Stimulated activated CD4-positive, alpha-beta T cell treated with anti-CD3 and anti-CD28 coated beads, Interleukin-12 subunit alpha, Interleukin-12 subunit beta, amount 100 ng/mL, for 4 hours (primary cell): ENCODE data around the gene PPAN.

Source experiments
- DNase-seq: peaks from one replicate; pipeline ENCODE4 v3.0.0-alpha.2; 2020

PPAN gene

GRCh38 chr19:10093295-10094186, 12.6 kb upstream of the PPAN start:
- DNase-seq = no peak

DNA sequence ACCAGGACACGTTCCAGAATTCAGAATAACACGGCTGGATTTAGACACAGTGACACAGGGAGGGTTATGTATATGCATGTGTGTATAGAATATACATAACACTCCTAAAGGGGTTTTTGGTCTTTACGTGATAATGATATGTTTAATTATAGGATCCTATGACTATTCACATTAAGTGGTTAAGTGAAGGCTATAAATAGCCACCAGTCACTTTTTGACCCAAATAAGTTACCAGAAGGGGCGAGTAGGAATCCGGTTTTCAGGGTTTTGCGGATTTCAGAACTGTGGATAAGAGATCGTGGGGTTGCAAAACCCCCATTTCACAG, 10.6 kb upstream of the PPAN start:
- no peak for DNase-seq

DNA sequence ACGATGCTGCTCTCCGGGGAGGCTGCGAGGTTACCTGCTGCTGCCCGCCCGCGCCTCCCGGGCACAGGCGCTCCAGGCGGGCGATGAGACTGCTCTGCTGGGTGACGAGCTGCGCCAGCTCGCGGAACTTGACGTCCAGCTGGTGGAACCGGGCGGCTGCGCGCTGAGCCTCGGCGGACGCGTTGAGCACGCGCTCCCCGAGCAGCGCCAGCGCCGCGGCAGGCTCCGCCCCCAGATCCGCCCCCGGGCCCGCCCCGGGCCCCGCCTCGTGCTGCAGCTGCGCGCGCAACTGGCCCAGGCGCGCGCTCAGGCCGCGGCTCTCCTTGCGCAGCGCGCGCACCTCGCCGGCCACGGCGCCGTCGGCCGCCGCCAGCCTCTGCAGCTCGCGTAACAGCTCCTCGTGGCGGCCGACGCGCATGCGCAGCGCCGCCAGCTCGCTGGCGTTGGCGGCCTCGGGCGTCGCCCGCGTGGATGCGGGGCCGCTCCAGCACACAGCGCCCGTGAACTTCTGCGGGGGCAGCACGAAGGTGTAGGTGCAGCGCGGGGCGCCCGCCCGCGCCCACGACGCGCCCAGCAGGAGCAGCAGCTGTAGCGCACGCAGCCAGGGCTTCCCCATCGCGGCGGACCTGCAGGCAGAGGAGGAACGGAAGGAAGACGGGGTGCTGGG, 10.1 kb upstream of the PPAN start:
- peak; percentile 85 for DNase-seq

- DNase-seq = no peak
Measured at GRCh38 chr19:10096615-10096963, 9.6 kb upstream of the PPAN start.

GRCh38 chr19:10100163-10100785, 5.9 kb upstream of the PPAN start:
- DNase-seq = no peak

GRCh38 chr19:10102787-10103236, 3.4 kb upstream of the PPAN start:
- no peak for DNase-seq

DNA sequence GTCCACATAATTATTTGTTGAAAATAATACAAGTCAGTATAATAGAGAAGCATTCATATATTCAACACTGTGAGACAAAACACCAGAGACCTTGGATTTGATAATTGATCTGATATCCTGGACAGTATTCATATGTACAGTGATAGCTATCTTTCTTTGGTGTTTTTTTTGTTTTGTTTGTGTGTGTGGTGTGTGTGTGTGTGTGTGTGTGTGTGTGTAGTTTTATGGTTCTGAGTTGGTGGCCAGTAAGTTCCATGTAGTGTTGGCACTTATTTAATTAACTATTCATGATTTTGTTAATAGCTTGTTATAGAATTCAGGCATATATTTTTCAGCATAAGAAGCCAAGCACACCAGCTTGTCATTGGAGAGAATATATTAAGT, 2.0 kb upstream of the PPAN start:
- no peak for DNase-seq

GRCh38 chr19:10104665-10105508, 1.3 kb upstream of the PPAN start:
- peak; percentile 56 for DNase-seq

DNA sequence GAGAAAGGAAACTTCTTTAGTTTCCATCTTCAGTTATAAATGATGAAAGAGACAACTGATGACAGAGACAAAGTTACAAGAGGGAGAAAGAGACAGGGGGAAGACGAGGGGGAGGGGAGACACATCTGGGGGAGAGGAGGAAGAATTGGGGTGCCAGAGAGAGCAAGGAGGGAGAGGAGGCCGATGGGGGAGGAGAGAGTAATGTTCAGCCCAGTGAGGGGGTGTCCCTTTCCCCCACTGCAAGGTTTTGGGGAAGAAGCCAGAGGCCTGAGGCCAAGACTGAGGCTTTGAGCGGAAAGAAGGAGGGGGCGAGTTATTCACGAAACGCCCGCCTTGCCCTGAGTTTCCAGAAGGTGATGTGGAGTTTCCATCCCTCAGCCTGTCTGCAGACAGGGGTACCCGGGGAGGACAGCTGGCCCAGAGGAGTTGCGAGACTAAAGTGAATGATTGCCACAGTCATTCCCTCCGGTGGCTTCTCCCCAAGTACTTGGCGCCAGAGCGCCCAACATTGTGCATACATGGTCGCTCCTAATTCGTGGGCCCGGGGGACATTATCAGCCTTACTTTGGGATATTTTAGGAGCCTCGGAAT, 558 bp upstream of the PPAN start:
- DNase-seq = peak; percentile 74

DNA sequence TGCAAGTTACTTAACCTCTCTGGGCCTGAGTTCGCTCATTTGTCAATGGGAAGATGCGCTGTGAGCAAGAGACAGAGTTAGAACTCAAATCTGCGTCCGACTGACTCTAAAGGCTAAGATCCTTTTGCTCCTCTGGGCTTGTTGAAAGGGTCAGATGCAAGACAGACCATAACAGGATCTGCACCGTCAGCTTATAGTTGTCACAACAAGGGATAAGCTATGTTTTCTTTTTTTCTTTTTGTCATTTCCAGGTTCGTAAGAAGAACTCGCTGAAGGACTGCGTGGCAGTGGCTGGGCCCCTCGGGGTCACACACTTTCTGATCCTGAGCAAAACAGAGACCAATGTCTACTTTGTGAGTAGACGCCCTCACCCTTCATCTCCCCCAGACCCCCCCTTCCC, 1.1 kb downstream of the PPAN start:
- no peak for DNase-seq

DNA sequence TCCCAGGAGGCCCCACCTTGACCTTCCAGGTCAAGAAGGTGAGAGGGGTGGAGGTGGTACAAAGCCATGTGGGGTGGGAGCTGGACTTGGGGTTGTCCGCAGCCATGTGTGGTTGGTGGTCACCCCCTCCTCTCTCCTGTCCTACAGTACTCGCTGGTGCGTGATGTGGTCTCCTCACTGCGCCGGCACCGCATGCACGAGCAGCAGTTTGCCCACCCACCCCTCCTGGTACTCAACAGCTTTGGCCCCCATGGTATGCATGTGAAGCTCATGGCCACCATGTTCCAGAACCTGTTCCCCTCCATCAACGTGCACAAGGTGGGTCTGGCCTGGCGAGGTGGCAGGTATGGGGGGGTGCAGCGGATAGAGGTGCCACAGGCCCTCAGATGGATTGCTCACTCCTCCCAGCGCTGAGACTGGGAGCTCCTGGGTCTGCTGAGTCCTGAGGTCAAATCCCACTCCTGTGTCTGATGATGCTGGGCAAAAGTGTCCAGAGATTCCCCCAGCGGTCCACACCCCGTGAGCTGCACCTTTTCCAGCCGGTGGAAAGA, 1.7 kb downstream of the PPAN start:
- no peak for DNase-seq

DNA sequence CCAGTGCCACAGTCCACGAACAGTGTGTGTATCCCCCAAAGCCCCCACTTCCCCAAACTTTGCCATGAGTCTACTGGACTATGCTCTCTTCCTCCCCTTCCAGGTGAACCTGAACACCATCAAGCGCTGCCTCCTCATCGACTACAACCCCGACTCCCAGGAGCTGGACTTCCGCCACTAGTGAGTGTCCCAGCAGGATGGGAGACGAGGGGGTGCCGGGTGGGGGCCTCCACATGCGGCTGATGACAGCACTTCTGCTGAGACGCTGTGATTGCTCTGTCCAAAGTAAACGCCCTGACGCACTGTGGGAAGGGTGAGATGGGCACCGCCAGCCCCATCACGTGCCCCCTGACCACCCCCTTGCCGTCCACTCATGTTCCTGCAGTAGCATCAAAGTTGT, 3.4 kb downstream of the PPAN start:
- DNase-seq = no peak

- no peak for DNase-seq
Measured at GRCh38 chr19:10110076-10110971, 4.2 kb downstream of the PPAN start.

GRCh38 chr19:10110972-10111317, 4.8 kb downstream of the PPAN start:
- DNase-seq = no peak

GRCh38 chr19:10111405-10111811, 5.2 kb downstream of the PPAN start, which contains the start of gene P2RY11:
TSS of gene P2RY11 (plus strand) at chr19:10111693. CDS start at chr19:10111722, 29 bp downstream.
- DNase-seq = no peak

GRCh38 chr19:10112037-10112761, 6.0 kb downstream of the PPAN start:
- DNase-seq = peak; percentile 47

- peak; percentile 73 for DNase-seq
Measured at GRCh38 chr19:10112895-10113591, 6.9 kb downstream of the PPAN start.

GRCh38 chr19:10113592-10113963, 7.4 kb downstream of the PPAN start:
- peak; percentile 51 for DNase-seq

DNA sequence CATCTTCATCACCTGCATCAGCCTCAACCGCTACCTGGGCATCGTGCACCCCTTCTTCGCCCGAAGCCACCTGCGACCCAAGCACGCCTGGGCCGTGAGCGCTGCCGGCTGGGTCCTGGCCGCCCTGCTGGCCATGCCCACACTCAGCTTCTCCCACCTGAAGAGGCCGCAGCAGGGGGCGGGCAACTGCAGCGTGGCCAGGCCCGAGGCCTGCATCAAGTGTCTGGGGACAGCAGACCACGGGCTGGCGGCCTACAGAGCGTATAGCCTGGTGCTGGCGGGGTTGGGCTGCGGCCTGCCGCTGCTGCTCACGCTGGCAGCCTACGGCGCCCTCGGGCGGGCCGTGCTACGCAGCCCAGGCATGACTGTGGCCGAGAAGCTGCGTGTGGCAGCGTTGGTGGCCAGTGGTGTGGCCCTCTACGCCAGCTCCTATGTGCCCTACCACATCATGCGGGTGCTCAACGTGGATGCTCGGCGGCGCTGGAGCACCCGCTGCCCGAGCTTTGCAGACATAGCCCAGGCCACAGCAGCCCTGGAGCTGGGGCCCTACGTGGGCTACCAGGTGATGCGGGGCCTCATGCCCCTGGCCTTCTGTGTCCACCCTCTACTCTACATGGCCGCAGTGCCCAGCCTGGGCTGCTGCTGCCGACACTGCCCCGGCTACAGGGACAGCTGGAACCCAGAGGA, 7.9 kb downstream of the PPAN start:
- peak; percentile 30 for DNase-seq
